B cell (primary cell): ENCODE data around the gene FAAH. TPM values are rescaled to one million over a fixed set of nuclear protein-coding genes. Genes with fewer than 3 reads are reported as not detected.

Experiments used
- ATAC-seq: fragments of 200-7000 bp; cut with Tn5 transposase; one replicate; pipeline ENCODE4 v1.10.0; 2021; ENCODE audit warnings: low read depth, mild to moderate bottlenecking, moderate number of reproducible peaks, moderate library complexity
- CTCF ChIA-PET: fragments of 350-600 bp; sonication (Branson Sonifier 250); formaldehyde crosslinking; loops from one replicate; lab custom pipeline; 2021; ENCODE audit warnings: antibody characterized with exemption, inconsistent platforms; lab: Charles Lee
- POLR2A ChIA-PET: fragments of 350-600 bp; sonication (Branson Sonifier 250); formaldehyde crosslinking; loops from one replicate; lab custom pipeline; 2021; ENCODE audit warnings: antibody characterized with exemption; lab: Charles Lee
- DNase-seq: peaks from one replicate; pipeline ENCODE4 v3.0.0; 2013
- H2AFZ ChIP-seq: 2 replicates; pipeline ENCODE4 v1.6.1; 2012; ENCODE audit warnings: mild to moderate bottlenecking, low read depth, low read length; ENCODE audit not compliant: insufficient read depth, poor library complexity, severe bottlenecking
- H3K27ac ChIP-seq, 2 donors: 1 replicate in 1 of 2; 2 replicates in 1 of 2; pipeline ENCODE4 v1.5.1; 2012 to 2013; ENCODE audit warnings: low read length in 2 of 2, mild to moderate bottlenecking in 2 of 2, moderate library complexity in 1 of 2
- H3K27me3 ChIP-seq, 4 experiments: fragments of 200-600 bp in 1 of 4; sonication (generic) in 1 of 4; replicated peaks in 1 of 4; 1 replicate in 2 of 4; 2 replicates in 2 of 4; pipeline versions ENCODE4 v1.6.1 to v1.7.0; 2013 to 2016; ENCODE audit warnings: low read length in 3 of 4, mild to moderate bottlenecking in 2 of 4, mixed read lengths in 1 of 4, moderate library complexity in 1 of 4; ENCODE audit not compliant: insufficient read depth in 4 of 4, control insufficient read depth in 3 of 4; ENCODE audit errors: control extremely low read depth in 1 of 4
- H3K36me3 ChIP-seq, 2 experiments: replicated peaks in 1 of 2; 1 replicate in 1 of 2; 2 replicates in 1 of 2; pipeline versions ENCODE4 v1.6.1 to v1.7.1; 2013; ENCODE audit warnings: low read length in 1 of 2; ENCODE audit not compliant: insufficient read depth in 2 of 2, control insufficient read depth in 1 of 2; ENCODE audit errors: control extremely low read depth in 1 of 2, extremely low read depth in 1 of 2
- H3K4me1 ChIP-seq, 2 donors: fragments of 200-600 bp in 1 of 2; sonication (generic) in 1 of 2; 1 replicate in 1 of 2; 2 replicates in 1 of 2; pipeline versions ENCODE4 v1.5.1 to v1.6.1; 2013 to 2017; ENCODE audit warnings: low read length in 2 of 2; ENCODE audit not compliant: control insufficient read depth in 2 of 2, insufficient read depth in 2 of 2
- H3K4me2 ChIP-seq: replicated peaks from 2 replicates; pipeline ENCODE3; 2012; ENCODE audit warnings: mild to moderate bottlenecking, low read depth, low read length; ENCODE audit not compliant: poor library complexity, severe bottlenecking
- H3K4me3 ChIP-seq, 5 experiments: fragments of 200-600 bp in 1 of 5; sonication (generic) in 1 of 5; 1 replicate in 3 of 5; 2 replicates in 2 of 5; pipeline versions ENCODE4 v1.5.1 to v1.7.0; 2011 to 2016; ENCODE audit warnings: low read length in 4 of 5, mild to moderate bottlenecking in 4 of 5, low read depth in 2 of 5, control low read depth in 1 of 5, moderate library complexity in 1 of 5; ENCODE audit not compliant: insufficient read depth in 1 of 5; ENCODE audit errors: control extremely low read depth in 1 of 5, extremely low read depth in 1 of 5
- H3K79me2 ChIP-seq: fragments of 200-600 bp; sonication (generic); one replicate; pipeline ENCODE4 v1.6.0; 2016; ENCODE audit warnings: low read length; ENCODE audit not compliant: control insufficient read depth, insufficient read depth
- H3K9ac ChIP-seq: fragments of 200-600 bp; sonication (generic); 2 replicates; pipeline ENCODE4 v1.6.1; 2017; ENCODE audit warnings: mild to moderate bottlenecking, low read length, moderate library complexity
- H3K9me3 ChIP-seq, 3 donors: one replicate each; pipeline versions ENCODE4 v1.6.1 to v1.7.1; 2013; ENCODE audit warnings: low read length in 2 of 3; ENCODE audit not compliant: control insufficient read depth in 2 of 3, insufficient read depth in 1 of 3; ENCODE audit errors: control extremely low read depth in 1 of 3
- H4K20me1 ChIP-seq: 2 replicates; pipeline ENCODE4 v1.6.0; 2012; ENCODE audit warnings: mild to moderate bottlenecking, low read length; ENCODE audit not compliant: insufficient read depth, control insufficient read depth, poor library complexity, severe bottlenecking
- H3K27ac Mint-ChIP-seq: one replicate; pipeline ENCODE4 v1.8.0; 2021; ENCODE audit warnings: mixed read lengths
- H3K27me3 Mint-ChIP-seq: one replicate; pipeline ENCODE4 v1.8.0; 2021; ENCODE audit warnings: mixed read lengths
- H3K4me1 Mint-ChIP-seq: one replicate; pipeline ENCODE4 v1.8.0; 2021; ENCODE audit warnings: mixed read lengths
- H3K4me3 Mint-ChIP-seq: one replicate; pipeline ENCODE4 v1.8.0; 2021; ENCODE audit warnings: mixed read lengths
- H3K9me3 Mint-ChIP-seq: one replicate; pipeline ENCODE4 v1.8.0; 2022; ENCODE audit warnings: mixed read lengths; ENCODE audit not compliant: insufficient read depth
- CTCF ChIP-seq: fragments of 200-600 bp; IDR thresholded peaks from one replicate; pipeline ENCODE4 v1.8.0; 2022; ENCODE audit warnings: antibody characterized with exemption, mild to moderate bottlenecking
- EZH2 ChIP-seq: IDR thresholded peaks from 2 replicates; pipeline ENCODE4 v1.6.1; 2012; ENCODE audit warnings: borderline replicate concordance, low read depth, mild to moderate bottlenecking, moderate library complexity, low read length; ENCODE audit not compliant: insufficient read depth, poor library complexity, severe bottlenecking
- WGBS: methylation state at CpG from one replicate; pipeline ENCODE4 v1.1.5; 2013; ENCODE audit warnings: missing lambda C conversion rate; ENCODE audit not compliant: insufficient coverage; 5-methylcytosine and 5-hydroxymethylcytosine counted together
- intact Hi-C: fragments of 100-400 bp; cut with micrococcal nuclease; formaldehyde crosslinking; loops from one replicate; pipeline ENCODE4 v1.10.0; 2022
- polyA plus RNA-seq: library from polyadenylated mRNA; depleted of rRNA; stranded (reverse); fragments of >200 nt; gene quantifications from 2 replicates; pipeline ENCODE4 v1.2.3, GENCODE V29; 2012
- total RNA-seq, 2 donors: library from RNA; stranded (reverse); fragments of 120-200 nt in 1 of 2; gene quantifications; 1 replicate in 1 of 2; 2 replicates in 1 of 2; pipeline versions ENCODE4 v1.2.3 to v1.2.4, GENCODE V29; 2013 to 2022

The FAAH gene
- total and polyA plus RNA-seq, 2 donors (not counting 1 experiment from before 2014, with no cell fraction given), result 5.6 to 9.6 TPM

- Histone ChIP-seq H3K36me3 (no peaks in the 10 kb centered on the region), H3K27ac (no peak overlapping the region), H3K9me3 (peaks cover 0 to 4% (median 0%) of the 10 kb centered on the region in 3 donors), H2AFZ (no peak overlapping the region), H4K20me1 (no peaks in the 10 kb centered on the region), H3K4me2 (no peak overlapping the region), H3K79me2 (no peaks in the 10 kb centered on the region), H3K27me3 (peaks cover 0 to 35% (median 12%) of the 10 kb centered on the region in 4 experiments), H3K4me1 (peaks cover 5 to 6% of the 10 kb centered on the region in 2 donors), H3K9ac (no peak overlapping the region), H3K4me3 (no peak overlapping the region)
- no peak overlapping the region for H3K27ac Mint-ChIP-seq
- H3K4me1 Mint-ChIP-seq, result peaks cover 7% of the 10 kb centered on the region
- peaks cover 54% of the 10 kb centered on the region for H3K27me3 Mint-ChIP-seq
- no peak for DNase-seq
- TF ChIP-seq EZH2 (no peak), CTCF (no peak)
- ATAC-seq, result no peak
- ChIA-PET CTCF (no interaction called here), POLR2A (no interaction called here)
- H3K4me3 Mint-ChIP-seq, result no peak overlapping the region
- WGBS, result 77% methylated on average over 2 of the region's 5 CpGs
- H3K9me3 Mint-ChIP-seq, result no peaks in the 10 kb centered on the region
- intact Hi-C loops, result no loop called here
These were observed 67.8 kb downstream of the FAAH start for GRCh38 chr1:46461809-46462448.

Other genes with a start within 250 kb of the FAAH start
- gene TSPAN1, start 219.2 kb upstream of the FAAH start, total RNA-seq, result not detected in 2 replicates
- not detected in 2 replicates for gene TSPAN1, start 219.2 kb upstream of the FAAH start, polyA plus RNA-seq
- gene P3R3URF, start 217.8 kb upstream of the FAAH start, total RNA-seq, result not detected in 2 replicates
- gene P3R3URF, start 217.8 kb upstream of the FAAH start, polyA plus RNA-seq, result not detected in 2 replicates
- 50.8 and 51.0 TPM in 2 replicates for gene POMGNT1, start 195.9 kb upstream of the FAAH start, total RNA-seq
- gene POMGNT1, start 195.9 kb upstream of the FAAH start, polyA plus RNA-seq, result 31.0 and 32.6 TPM in 2 replicates
- gene LURAP1, start 191.0 kb upstream of the FAAH start, total RNA-seq, result 0.34 and 0.41 TPM in 2 replicates
- gene LURAP1, start 191.0 kb upstream of the FAAH start, polyA plus RNA-seq, result 0.09 and 0.27 TPM in 2 replicates
- 1.1 and 1.9 TPM in 2 replicates for gene RAD54L, start 146.6 kb upstream of the FAAH start, total RNA-seq
- gene RAD54L, start 146.6 kb upstream of the FAAH start, polyA plus RNA-seq, result 0.57 and 1.1 TPM in 2 replicates
- 39.0 and 40.7 TPM in 2 replicates for gene LRRC41, start 90.7 kb upstream of the FAAH start, total RNA-seq
- 15.6 and 20.1 TPM in 2 replicates for gene LRRC41, start 90.7 kb upstream of the FAAH start, polyA plus RNA-seq
- 144 and 146 TPM in 2 replicates for gene UQCRH, start 90.6 kb upstream of the FAAH start, total RNA-seq
- 310 and 380 TPM in 2 replicates for gene UQCRH, start 90.6 kb upstream of the FAAH start, polyA plus RNA-seq
- 30.1 and 33.7 TPM in 2 replicates for gene NSUN4, start 53.5 kb upstream of the FAAH start, total RNA-seq
- 17.6 and 21.3 TPM in 2 replicates for gene NSUN4, start 53.5 kb upstream of the FAAH start, polyA plus RNA-seq
- not detected in 2 replicates for gene DMBX1, start 95.5 kb downstream of the FAAH start, total RNA-seq
- not detected in 2 replicates for gene DMBX1, start 95.5 kb downstream of the FAAH start, polyA plus RNA-seq
- not detected in 2 replicates for gene KNCN, start 157.3 kb downstream of the FAAH start, total RNA-seq
- gene KNCN, start 157.3 kb downstream of the FAAH start, polyA plus RNA-seq, result not detected in 2 replicates
- 69.5 and 73.0 TPM in 2 replicates for gene MKNK1, start 210.0 kb downstream of the FAAH start, total RNA-seq
- 51.0 and 71.2 TPM in 2 replicates for gene MKNK1, start 210.0 kb downstream of the FAAH start, polyA plus RNA-seq
- gene MOB3C, start 222.5 kb downstream of the FAAH start, total RNA-seq, result 19.2 and 19.3 TPM in 2 replicates
- gene MOB3C, start 222.5 kb downstream of the FAAH start, polyA plus RNA-seq, result 11.9 and 18.9 TPM in 2 replicates